NCI-H2227 (cell line): ENCODE results near the gene MICU2.
"Not testable (repeated sequence)": the region's sequence is repeated elsewhere in the genome, so short reads cannot be mapped to it uniquely, and the experiment has no call there.

Experiments
- DNase-seq: peaks from one replicate; lab custom pipeline; 2025; ENCODE audit not compliant: unreplicated experiment; lab: John Stamatoyannopoulos, UW

MICU2 gene

DNA sequence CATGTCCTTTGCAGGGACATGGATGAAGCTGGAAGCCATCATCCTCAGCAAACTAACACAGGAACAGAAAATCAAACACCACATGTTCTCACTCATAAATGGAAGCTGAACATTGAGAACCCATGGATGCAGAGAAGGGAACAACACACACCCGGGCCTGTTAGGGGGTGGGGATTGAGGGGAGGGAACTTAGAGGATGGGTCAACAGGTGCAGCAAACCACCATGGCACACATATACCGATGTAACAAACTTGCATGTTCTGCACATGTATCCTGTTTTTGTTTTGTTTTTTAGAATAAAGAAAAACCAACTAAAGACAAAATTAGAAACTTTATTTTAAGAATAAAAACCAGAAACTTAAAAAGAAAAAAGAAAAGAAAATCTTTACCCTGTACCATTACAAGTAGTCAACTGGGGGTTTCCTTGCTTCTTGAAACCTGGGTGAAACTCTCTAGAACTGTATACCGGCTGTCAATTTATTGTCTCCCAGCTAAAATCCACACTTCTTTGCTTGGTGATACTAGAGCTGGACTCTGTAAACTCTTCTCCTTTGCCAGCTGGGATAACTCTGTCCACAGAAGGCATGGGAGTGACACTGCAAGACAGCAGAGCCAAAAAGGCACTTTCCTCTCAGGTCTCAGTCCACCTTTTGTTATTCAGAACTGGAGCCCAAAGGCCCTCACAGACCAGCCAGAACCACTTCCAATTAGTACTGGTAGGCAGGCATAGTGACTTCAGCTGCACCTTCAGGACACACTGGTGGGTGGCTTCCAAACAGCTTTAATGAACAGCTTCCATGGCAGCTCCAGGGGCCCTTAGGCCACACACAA lies 9.0 kb downstream of the MICU2 start:
- DNase-seq: no peak

DNA sequence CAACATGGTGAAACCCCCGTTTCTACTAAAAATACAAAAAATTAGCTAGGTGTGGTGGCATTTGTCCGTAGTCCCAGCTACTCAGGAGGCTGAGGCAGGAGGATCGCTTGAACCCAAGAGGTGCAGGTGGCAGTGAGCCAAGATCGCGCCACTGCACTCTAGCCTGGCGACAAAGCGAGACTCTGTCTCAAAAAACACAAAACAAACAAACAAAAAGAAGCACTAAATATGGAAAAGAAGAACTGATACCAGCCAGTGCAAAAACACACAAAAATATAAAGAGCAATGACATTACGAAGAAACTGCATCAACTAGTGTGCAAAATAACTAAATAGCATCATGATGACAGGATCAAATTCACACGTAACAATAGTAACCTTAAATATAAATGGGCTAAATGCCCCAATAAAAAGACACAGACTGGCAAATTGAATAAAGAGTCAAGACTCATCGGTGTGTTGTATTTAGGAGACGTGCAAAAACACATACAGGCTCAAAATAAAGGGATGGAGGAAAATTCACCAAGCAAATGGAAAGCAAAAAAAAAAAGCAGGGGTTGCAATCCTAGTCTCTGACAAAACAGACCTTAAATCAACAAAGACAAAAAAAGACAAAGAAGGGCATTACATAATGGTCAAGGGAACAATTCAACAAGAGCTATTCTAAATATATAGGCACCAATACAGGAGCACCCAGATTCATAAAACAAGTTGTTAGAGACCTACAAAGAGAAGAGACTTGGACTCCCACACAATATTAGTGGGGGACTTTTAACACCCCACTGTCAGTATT lies 13.1 kb downstream of the MICU2 start:
- not testable (repeated sequence) for DNase-seq

DNA sequence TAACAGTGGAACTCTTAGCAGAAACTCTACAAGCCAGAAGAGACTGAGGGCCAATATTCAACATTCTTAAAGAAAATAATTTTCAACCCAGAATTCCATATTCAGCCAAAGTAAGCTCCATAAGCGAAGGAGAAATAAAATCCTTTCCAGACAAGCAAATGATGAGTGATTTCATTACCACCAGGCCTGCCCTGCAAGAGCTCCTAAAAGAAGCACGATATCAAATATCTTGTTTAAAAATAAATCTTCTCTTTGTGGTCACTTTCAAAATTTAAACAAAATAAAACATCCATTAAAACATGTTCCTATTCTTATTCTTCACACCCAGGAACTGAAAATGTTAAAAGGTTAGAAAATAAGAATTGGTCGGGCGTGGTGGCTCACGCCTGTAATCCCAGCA lies 13.7 kb downstream of the MICU2 start:
- no peak for DNase-seq

DNA sequence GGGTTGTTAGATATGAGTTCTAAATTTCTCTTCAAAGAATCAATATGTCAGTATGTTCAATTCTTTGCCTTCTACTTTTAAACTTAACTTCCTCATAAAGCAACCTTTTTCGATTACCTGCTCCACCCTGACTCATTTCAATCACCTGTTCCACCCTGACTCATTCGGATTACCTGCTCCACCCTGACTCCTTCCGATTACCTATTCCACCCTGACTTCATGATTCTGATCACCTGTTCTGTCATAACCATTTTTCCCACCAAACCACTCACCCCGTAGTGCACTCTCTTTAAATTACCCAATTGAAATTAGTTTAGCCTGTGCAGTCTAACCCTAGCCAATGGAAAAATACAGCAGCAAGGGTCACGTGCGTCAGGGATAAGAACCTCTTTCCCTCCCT lies 14.5 kb downstream of the MICU2 start:
- not testable (repeated sequence) for DNase-seq

DNA sequence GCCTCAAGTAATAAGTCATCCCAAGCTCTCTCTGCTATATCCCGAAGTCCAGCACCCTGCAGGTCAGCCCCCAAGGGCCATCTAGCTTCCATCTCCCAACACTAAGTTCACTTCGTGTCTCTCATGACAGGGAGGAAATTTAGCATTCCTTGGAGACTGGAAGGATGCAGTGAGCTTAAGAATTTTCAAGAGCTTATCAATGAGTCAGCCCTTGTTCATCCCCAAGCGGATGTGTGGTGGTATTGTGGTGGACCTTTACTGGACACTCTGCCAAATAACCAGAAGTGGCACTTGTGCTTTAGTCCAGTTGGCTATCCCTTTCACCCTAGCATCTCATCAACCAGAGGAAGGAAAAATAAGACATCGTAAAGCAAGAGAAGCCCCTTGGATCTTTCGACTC lies 15.6 kb downstream of the MICU2 start:
- DNase-seq: not testable (repeated sequence)

DNA sequence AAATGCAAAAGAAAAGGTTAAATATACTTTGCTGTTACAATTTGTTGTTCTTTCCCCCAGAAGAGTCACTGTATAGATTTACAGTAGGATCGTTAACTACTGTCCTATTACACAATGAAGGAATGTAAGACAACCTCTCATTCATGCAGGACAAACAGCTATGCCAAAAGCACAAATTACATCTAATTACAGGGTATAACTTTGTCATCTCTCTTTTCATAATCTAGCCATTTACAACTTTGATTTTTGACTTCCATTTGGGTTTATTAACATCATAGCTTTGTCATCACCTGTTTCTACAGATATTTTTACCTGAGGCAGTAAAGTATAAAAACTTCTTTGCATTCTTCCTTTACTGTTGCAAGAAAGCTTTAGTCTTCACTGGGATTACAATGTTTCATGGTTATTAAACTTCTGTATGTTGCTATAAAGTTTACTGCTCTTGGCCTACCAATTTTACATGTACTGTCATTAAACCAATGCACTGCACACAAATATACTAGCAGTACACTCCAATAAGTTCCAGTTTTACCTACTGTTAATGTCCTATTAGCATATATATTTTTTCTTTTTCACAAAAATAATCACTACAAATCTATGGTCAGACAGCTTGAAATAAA lies 18.9 kb downstream of the MICU2 start:
- DNase-seq: no peak

DNA sequence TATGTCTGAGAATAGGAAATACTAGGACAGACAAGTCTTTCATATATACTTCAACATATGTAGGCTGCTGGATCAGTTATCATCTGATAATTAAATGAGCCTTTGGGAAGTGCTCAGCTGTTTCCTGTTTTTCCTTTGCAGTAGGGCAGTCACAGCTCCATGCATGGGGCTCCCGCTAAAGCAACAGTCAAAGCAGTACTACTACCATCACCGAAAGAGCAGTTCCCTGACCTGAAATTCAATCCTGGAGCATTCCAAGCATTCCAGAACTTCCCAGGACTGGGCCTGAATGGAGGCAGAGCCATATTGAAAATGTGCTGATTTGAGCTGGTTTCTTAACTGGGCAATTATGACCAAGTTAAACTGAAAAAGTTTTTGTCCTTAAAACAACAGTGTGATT lies 20.5 kb downstream of the MICU2 start:
- no peak for DNase-seq

DNA sequence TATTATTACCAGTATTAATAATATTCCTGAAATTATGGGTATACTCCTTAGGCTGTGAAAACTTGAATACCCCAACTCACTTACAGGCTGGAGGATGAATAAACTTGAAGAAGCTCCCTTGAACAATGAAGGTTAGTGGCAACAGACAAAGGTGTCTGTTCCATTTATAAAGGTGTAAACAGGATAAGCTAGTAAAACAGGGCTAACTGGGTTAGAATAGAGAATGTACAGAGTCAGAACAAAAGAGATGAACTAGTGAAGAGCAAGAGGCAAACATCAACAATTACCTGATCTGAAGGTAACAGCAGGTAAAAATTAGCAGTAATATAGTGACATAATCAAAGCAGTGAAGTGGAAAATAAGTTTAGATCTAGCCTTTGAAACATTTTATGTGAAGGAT lies 23.2 kb downstream of the MICU2 start:
- no peak for DNase-seq

DNA sequence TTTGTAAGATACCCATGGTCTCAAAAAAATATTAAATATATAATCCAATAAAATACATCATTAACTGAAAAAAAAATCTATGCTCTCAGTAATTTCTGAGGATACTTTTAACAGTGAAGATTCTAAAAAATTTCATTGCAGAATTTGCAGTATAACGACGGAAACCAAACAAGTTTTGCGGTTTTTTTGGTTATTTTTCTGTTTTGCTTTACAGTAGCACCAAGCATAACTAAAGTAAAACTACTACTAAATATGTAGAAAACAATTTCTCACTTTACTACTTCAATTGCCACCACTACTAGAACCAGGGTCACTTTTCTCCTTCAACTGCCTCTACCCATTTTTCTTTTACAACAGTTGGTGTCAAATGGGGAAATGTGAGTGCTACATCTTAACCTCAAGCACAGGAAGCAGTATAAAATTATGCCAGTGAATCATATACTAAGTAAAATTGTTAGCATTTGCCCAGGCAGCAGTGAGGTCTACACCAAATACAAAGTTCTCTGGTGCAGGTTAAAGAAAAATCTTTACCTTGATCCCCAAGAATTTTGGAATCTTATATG lies 24.1 kb downstream of the MICU2 start:
- DNase-seq: no peak

DNA sequence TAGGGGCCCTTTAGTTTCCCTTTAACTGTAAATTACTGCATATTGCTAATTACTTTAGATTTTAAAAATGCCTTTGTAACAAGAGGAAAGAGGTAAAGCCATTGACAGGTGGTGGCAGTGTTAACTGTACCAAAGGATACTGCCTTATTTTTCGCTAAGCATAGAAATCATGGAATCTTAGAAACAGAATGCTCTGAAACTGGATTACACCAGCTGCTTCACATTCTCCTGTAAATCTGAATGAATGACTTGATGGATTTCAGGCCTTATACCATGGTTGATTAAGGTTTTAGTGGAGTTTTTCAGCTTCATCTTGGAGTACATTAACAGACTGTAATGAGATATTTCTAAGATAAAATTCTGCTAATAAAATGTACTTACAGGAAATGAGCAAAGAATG lies 25.2 kb downstream of the MICU2 start:
- DNase-seq: no peak

DNA sequence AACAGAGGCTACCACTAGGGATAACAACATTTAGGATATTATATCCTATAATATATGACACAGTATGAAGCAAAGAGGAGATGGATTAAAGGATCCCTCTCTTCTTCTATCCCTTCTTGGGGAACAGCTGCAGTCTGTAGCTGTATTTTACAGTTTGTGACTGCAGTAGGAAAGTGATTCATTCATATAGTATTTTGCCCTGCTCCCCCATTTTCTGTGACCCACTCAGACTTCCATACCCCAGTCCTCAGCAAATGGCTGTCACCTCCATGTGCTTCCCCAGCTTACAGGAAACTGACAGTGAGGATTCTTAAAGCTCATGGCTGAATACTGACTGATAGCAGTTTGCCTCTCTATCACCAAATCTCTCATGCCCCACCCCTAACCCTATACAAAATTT lies 27.5 kb downstream of the MICU2 start:
- DNase-seq: no peak

DNA sequence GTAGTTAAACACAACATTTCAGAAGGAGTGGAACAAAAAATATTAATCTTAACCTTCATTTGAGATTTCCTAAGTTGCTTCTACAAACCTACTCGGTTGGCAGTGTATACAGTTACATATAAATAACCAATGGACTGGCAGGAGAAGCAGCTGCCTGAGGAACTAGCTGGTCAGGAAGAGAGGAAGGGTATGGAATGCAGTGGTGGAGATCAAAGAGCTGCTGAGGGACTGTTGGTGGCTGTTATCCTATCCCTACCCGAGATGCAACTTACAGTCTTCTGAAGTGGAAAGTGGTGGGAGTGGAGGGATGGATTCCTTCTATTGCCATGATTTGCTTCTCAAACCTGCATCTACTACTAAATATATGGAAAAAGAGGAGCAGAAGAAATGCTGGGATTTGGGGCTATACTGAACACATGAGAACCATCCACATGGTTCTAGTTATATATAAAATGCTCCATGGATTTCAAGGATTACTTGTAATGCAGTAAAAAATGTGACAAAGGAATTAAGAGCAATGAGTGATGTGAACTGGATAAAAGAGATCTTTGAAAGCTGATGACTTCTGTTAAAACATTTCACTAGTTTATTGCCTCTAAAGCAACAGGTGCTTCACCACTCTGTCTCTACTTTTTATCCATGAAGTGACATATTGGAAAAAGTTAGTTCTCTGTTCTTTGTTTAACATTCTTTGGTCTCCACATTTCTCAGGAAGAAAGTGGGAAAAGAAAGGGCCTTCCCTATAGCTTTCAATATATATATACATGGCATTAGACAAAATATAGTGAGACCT lies 29.9 kb downstream of the MICU2 start:
- no peak for DNase-seq

DNA sequence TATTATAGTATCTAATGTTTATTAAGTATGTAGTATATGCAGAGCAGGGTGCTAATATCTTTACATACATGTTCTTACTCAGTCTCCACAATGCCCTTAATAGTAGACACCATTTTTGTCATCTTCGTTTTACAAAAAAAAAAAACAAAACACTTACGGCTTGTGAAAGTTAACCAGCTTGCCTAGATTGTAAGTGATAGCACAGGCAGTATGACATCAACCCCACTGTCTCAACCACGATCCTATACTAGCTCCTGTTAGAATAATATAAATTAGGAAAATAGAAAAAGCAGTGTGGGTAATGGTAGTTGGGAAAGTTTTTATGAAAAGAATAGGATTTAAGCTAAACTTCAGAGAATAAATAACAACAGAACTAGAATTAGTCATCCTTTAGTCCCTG lies 34.3 kb downstream of the MICU2 start:
- DNase-seq: no peak

DNA sequence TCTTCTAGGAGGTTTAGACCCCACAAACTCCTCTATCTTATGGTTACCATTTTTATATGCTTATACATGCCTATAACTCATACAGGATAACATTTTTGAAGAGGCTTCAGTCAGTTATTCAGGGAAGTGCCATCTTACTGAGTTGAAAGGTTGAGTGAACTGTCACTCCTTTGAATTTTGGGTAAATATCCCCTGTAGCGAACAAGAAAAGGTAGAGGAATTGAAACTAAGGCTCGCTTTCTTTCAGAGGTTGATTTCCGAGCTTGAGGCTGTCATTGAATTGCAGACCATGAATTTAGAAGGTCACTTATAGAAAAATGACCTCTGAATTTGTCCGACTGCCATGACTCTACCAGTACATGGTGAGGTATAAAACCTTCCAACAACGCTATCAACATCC lies 35.1 kb downstream of the MICU2 start:
- no peak for DNase-seq

DNA sequence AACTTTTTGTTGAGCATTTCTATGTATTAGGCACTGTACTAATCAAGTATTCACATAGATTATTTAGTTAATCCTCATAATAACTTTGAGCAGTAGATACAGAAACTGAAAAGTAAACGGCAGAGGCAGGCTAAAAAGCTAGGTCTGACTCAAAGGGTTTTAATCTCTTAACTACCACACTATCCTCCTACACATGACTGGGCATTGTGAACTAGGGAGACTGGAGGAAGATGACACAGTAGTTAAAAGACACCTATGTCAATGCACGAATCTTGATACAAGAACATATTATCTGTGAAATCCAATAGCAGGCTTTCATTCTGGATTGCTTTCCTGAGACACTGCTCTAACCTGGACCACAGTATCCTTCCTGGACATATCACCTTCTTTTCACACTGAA lies 36.3 kb downstream of the MICU2 start:
- DNase-seq: no peak

DNA sequence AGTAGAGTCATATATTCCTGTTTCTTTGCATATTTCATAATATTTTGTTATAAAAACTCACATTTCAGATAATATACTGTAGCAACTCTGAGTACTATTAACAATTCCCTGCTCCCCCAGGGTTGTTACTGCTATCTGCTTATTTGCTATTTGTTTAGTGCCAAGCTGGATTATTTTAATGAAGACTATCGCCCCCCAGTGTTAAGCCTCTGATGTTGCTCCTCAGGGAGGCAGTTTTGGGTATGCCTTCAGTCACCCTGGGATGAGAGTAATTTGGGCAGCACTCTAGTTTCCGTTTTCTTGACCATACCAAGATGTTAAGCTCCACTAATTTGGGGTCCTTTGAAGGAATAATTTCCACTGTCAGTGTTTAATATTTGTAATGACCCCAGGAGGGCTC lies 46.0 kb downstream of the MICU2 start:
- DNase-seq: peak; percentile 1

DNA sequence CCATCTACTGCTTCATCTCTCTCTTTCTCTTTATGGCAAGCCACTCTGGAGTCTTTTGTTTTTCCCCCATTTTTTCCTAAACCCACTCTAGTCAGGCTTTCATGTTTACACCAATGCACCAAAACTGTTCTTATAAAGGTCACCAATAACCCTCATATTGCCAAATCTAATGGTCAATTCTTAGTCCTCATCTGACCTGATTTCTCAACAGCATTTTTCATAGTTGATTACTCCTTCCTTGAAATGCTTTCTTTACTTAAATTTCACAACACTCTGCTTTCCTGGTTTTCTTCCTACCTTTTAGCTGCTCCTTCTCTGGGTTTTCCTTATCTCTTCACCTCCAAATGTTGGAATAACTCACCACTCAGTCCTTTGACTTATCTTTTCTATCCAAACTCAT lies 47.9 kb downstream of the MICU2 start:
- DNase-seq: no peak

DNA sequence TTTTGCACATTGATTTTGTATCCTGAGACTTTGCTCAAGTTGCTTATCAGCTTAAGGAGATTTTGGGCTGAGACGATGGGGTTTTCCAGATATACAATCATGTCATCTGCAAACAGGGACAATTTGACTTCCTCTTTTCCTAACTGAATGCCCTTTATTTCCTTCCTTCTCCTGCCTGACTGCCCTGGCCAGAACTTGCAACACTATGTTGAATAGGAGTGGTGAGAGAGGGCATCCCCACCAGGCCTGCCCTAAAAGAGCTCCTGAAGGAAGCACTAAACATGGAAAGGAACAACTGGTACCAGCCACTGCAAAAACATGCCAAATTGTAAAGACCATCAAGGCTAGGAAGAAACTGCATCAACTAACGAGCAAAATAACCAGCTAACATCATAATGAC lies 50.7 kb downstream of the MICU2 start:
- not testable (repeated sequence) for DNase-seq

DNA sequence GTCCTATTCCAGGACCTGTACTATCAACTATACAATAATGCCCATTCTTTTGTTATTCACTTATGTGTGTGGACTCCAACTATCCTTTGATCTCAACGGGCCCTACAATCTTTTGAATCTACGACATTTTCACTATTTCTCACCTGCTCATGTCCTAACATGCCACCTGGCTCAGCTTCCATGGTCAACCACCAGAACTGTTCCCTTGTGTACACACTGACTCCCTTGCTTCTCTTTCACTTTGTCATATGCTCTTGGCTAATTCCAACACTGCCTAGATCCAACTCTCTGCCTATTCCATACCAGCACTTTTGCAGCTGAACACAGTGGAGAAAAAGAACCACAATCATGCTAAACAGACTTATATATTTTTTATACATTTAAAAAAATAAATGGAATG lies 53.1 kb downstream of the MICU2 start:
- no peak for DNase-seq

DNA sequence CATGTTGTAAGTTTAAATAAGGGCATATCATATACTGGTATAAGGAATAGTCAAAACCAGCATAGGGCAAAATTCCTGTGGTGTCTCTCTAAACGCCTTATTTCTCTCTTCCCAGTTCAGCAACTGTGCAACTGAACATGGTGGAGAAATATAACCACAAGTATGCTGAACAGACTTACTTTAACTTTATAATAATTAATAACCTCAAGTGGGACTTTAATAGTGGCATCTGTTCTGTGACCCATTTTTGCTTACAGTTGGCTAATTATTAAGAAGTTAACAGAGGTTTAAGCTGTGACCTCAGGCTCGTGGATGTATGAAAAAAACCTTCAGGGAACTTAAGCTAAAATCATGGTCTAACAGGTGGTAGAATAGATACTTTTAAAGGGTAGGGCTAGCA lies 54.3 kb downstream of the MICU2 start:
- DNase-seq: no peak

DNA sequence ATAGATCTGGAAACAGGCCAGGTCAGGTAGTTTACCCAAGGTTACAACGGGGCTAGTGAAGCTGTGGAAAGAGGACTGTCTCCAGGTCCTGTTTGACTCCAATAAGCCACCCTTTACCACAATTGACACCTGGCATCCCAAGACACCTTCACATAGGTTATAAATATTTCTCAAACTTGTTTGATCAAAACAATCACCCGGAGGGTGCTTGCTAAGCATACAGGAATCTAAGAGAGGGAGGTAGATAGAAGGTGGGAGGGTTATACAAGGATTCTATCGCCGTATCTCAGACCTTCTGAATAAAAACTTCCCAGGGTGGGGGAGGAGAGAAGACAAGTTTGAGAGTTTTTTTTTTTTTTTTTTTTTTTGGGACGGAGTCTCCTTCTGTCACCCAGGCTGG lies 55.4 kb downstream of the MICU2 start:
- no peak for DNase-seq
